Subcutaneous adipose tissue (tissue), 4 donors: ENCODE results near the gene RASGRF1. TPM values are rescaled to one million over a fixed set of nuclear protein-coding genes. Genes with fewer than 3 reads are reported as not detected.

Experiments used
- total RNA-seq, 4 donors: library from RNA; depleted of rRNA; stranded (reverse); fragments of >200 nt; gene quantifications; one replicate each; pipeline ENCODE4 v1.1.0, GENCODE V29; 2016
- TF ChIP-seq, protein P1 (sequence below): fragments of 450-650 bp; IDR thresholded peaks from one replicate; pipeline ENCODE4 v1.5.1; 2016; ENCODE audit warnings: low read depth, mild to moderate bottlenecking, control low read depth, antibody characterized with exemption, moderate library complexity

The RASGRF1 gene
- total RNA-seq, 4 donors from 2014 or later: under 0.01 to 1.7 (median 0.22) TPM; not detected in 1

DNA sequence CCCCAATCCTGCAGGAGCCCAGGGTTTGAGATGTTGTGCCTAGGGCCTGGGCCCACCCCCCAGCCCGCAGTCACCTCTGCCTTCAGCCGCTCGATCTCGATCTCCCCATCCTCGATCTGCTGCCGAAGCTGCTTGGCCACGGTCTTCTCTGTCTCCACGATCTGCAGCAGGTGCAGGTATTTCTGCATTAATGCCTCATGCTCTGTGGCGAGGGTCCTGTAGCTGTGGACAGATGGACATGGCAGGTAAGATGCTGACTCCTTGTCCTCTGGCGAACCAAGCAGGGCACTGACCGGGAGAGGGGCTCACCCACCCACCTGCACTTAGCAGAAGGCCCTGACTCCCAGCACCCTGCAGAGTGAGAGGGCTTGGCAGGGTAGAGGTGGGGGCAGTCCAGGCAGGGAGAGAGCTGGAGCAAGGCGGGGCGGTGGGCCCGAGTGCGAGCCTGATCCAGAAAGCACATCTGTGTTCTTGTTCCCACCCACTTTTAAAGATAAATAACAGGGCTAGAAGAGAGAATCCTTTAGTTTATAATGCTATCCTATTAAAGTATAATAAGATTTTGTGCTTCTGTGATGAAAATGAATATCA, 32.2 kb downstream of the RASGRF1 start:
- TF ChIP-seq, protein P1, sequence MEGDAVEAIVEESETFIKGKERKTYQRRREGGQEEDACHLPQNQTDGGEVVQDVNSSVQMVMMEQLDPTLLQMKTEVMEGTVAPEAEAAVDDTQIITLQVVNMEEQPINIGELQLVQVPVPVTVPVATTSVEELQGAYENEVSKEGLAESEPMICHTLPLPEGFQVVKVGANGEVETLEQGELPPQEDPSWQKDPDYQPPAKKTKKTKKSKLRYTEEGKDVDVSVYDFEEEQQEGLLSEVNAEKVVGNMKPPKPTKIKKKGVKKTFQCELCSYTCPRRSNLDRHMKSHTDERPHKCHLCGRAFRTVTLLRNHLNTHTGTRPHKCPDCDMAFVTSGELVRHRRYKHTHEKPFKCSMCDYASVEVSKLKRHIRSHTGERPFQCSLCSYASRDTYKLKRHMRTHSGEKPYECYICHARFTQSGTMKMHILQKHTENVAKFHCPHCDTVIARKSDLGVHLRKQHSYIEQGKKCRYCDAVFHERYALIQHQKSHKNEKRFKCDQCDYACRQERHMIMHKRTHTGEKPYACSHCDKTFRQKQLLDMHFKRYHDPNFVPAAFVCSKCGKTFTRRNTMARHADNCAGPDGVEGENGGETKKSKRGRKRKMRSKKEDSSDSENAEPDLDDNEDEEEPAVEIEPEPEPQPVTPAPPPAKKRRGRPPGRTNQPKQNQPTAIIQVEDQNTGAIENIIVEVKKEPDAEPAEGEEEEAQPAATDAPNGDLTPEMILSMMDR: no peak

DNA sequence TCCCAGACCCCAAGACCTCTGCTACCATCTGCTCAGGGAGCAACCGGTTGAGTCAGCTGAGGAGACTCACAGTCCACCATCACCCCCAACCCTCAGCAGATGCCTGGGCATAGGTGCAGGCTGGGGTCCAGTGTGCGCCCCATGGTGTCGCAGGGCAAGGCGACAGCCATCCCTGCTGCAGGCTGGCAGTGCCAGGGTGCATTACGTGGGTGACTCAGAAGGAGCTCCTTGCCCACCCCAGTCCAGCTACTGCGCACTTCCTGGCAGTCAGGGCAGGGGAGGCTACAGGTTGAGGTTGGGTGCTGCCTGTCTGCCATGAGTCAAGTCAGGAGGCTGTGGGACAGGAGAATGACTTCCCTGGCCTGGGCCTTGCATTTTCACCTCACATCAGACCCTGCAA, 33.5 kb downstream of the RASGRF1 start:
- TF ChIP-seq, protein P1: no peak

DNA sequence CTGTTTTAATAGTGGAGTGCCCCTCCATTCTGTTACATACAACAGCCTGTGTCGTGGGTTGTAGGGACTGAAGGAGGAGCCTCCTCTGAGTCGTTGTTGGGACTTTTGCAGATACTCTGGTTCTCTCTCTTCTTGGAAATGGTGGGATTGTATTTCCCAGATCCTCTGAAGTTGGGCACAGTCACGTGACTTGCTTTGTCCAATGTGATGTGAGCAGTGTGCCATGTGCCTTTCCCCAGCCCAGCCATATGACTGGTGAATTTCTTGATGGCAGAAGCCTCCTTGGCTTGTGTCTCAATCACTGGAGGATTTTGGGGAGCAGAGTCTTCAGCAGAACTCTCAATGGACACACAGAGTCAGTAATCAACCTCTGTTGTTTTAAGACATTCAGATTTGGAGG, 36.2 kb downstream of the RASGRF1 start:
- TF ChIP-seq, protein P1: no peak

DNA sequence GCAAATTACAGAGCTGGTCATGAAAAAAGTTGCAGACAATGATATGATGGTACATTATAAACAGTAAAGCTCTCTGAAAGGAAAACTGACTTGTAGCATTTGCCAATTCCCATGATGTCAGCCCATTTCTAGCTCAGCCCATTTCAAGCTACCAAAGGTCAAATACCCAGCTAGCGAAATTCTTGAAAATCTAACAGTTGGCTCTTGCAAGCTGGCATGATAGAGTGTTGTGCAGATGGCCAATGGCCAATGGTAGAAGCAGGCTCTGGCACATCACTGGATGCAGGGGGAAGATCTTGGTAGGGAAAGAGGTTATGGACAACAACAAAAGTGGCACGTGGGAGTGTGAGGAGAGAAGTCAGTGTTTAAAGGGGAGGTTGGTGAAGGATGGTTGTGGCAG, 36.7 kb downstream of the RASGRF1 start:
- TF ChIP-seq, protein P1: no peak

DNA sequence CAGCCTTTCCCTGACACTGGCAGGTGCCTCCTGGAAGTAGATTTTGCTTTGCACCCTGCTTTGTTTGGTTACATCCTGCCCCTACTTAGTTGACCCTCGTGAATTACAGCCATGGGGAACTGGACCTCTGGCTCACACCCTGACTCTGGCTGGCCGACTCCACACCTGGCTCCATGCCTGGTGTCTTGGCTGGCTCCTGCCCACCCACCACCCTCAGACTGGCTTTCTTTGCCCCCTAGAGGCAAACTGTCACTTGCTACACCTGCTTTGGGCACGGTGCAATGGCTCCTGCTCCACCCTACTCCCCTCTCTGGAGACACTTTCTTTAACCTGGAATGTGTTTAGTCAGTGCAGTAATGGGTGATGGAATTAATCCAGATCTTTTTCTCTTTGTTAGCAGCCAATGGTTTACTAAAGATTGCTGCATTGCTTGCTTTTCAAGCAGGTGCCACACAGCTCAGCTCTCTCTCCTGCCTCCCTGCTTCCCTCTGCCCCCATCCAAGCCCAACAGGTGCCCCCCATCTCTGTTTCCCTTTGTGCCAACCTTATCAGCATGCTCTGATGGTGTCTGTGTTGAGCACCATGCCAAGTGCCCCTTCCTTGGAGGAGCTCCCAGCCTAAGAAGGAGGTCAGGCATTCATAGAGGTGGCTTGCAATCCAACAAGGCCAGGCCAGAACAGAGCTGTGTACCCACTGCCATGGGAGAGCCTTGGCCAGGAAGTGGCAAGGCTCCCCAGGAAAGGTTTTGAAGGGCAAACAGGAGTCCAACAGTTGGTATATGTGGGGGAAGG, 38.4 kb downstream of the RASGRF1 start:
- TF ChIP-seq, protein P1: no peak

DNA sequence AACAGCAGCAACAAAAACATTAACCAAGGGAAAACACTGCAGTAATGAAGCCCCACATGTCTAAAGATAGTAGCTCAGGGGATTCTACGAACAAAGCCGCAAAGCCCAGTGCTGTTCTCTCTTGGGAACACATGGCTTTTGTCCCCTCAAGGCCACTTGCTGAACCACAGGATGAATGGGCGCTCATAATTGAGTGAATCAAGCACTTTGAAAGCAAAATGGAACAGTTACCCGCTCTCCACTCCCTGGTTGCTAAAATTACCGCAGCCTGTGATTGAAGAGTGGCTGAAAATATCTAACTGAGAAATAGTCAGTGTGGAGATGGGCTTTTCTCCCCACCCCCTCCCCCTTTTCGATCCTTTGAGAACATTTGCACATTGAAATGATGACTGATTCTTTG, 39.6 kb downstream of the RASGRF1 start:
- TF ChIP-seq, protein P1: no peak

DNA sequence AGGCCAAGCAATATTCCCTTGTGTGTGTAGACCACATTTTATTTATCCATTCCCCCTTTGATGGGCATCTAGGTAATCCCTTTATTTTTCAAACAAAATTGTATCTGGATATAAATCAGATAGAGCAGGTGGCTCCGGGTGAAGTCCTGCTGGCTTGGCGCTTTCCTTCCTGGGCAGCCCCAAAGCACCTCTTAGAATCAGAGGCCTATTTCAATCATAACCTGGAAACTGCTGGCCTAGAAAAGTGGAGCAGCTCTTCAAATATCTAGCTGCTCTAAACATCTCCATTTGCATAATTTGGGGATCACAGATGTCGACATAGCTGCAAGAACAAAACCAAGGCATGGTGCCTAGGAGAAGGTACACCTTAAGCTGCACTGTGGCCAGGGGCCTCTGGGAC, 40.2 kb downstream of the RASGRF1 start:
- TF ChIP-seq, protein P1: no peak
